Stimulated activated CD8-positive, alpha-beta memory T cell treated with anti-CD3 and anti-CD28 coated beads, Interleukin-15, amount 100 ng/mL, for 1 hour (primary cell): ENCODE data around the gene MANEAL.

Source experiments
- DNase-seq: peaks from one replicate; pipeline ENCODE4 v3.0.0-alpha.2; 2020; ENCODE audit warnings: low read depth

MANEAL gene

GRCh38 chr1:37792943-37793686 lies 532 bp upstream of the MANEAL start:
- DNase-seq = no peak

GRCh38 chr1:37794372-37795339 lies 1.0 kb downstream of the MANEAL start:
- no peak for DNase-seq

GRCh38 chr1:37795340-37796125 lies 1.9 kb downstream of the MANEAL start:
- DNase-seq = no peak

- DNase-seq = no peak
These were observed 4.2 kb downstream of the MANEAL start for GRCh38 chr1:37797750-37798345.

DNA sequence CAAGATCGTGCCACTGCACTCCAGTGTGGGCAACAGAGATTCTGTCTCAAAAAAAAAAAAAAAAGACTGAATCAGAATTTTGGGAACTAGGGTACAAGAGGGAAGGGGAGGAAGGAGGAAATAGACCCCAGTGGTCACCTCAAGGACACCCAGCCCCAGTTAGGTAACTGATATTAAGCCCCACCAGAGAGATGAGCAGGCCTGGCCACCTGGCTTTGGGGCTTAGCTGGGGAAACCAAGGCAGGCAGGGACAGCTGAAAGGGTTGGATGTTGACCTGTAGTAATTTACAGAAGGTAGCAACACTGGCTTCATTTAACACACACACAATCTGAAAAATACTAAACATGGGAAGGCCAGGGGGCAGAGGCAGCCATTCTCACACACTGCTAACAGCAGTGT lies 8.8 kb downstream of the MANEAL start:
- no peak for DNase-seq

DNA sequence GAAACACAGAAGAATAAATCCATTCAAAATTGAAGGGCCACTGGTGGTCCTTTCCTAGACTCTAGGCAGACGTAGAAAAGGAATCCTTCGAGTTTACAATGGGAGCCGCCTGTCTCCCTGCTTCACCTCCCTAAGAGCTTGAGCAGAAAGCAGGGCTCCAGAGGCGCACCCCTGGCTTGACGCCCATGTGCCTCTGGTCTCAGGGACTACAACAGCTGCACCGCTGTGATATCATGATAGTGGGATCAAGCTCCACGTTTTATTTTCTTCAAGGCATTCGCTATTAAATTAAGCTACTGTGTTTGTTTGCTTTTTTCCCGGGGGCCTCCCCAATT lies 13.5 kb downstream of the MANEAL start:
- DNase-seq = no peak

GRCh38 chr1:37807555-37808368 lies 14.1 kb downstream of the MANEAL start, which contains the start of the genes C1orf122 and YRDC:
Gene C1orf122, plus strand, starts transcription at chr1:37807790. Its CDS starts 615 bp downstream, at chr1:37808405.
Gene YRDC, minus strand, starts transcription at chr1:37808208. Its CDS starts 28 bp downstream, at chr1:37808180.
- peak; percentile 88 for DNase-seq

DNA sequence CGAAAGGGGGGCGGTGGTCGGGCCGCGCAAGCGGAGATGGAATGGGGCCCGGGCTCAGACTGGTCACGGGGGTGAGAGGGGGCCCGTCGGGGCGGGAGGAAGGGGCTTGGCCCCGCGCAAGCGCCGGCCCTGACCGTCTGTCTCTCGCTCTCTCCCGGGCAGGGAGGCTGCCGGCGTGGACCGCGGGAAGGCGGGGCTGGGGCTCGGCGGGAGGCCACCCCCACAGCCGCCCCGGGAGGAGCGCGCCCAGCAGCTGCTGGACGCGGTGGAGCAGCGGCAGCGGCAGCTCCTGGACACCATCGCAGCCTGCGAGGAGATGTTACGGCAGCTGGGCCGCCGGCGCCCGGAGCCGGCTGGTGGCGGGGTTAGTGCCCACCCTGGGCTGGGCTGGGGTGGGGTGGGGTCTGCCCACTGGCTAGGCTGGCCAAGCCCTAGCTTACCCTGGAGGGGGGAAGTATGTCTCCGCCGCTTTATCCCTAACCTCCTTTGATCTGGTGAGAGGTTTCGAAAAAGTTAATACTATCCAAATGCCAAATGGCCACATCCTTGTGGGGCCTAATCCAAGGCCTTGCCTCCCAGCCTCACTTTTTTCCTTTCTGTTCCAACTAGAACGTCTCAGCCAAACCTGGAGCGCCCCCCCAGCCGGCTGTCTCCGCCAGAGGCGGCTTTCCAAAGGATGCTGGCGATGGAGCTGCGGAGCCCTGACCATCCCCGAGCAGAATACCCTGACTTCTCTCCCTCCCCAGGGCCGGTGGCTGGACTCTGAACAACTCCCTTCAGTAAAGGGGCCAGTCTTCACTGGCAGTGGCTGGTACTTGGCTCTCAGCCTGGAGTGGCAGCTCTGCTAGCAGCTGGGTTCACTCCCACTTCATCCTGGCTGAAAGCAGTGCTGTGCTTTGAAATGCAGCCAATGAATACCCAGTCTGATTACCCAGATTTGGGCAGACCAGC lies 15.0 kb downstream of the MANEAL start:
- DNase-seq = peak; percentile 12

DNA sequence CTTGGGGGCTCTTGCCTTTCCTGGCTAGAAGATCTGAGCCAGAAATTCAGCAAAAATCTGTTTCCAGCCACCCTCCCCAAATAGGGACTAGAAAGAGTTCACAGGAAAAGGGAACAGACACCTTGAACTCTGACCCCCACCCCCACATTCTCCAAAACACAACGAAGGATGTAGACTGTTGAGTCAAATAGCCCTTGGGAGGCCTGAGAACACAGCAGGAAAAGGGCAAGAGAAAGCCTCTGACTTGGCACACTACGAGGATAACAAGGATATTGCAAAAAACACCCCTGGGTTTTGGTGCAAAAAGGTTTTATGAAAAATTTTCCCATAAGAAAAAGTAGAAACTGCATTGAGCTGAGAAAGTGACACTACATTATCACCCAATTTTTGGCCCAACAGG lies 16.3 kb downstream of the MANEAL start:
- DNase-seq = no peak

- DNase-seq = peak; percentile 23
These were observed 17.5 kb downstream of the MANEAL start for GRCh38 chr1:37811027-37811655.

DNA sequence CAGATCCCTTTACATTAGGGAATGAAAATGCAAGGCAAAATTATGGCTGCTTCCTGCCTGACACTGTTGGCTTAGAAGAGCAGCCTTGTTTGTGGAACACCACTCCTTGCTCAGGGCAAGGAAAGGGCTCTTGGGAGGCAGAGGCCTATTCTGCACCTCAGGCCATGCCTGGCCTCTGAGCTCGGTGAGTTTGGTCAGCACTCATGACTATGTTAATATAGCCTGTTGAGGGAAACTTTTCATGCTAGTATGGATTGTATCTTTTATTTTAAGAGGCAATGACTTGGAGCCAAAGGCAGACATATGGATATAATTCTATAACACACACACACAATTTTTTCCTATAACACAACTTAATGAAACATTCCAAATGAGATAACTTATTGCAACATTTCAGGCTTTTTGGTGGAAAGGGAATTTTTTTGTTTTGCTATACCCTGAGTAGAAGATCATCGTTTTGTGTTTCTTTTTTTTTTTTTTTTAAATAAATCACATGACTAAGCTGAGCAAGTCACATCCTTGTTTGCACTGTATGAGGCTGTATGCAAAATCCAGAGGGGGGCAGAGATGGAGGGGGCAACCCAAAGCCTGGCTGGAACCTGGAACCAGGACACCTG lies 20.0 kb downstream of the MANEAL start:
- DNase-seq = no peak

DNA sequence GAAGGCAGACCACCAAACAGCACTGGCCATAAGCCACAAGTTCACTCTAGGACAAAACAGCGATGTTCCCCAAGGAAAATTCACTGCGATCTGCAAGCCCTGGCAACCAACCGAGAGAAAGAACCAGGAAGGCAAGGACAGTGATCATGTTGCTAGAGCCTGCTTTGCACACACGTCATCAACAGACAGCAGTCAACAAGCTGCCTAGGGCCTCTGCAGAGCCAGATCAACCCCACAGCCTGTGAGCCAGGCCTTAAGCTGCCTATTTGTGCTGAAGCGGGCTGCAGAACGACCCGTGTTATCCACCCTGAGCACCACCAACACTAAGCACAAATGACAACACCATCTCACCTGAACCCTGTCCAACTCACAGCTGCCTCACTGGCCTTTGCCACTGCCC lies 20.6 kb downstream of the MANEAL start:
- no peak for DNase-seq

GRCh38 chr1:37817481-37817880 lies 23.8 kb downstream of the MANEAL start:
- DNase-seq = no peak

DNA sequence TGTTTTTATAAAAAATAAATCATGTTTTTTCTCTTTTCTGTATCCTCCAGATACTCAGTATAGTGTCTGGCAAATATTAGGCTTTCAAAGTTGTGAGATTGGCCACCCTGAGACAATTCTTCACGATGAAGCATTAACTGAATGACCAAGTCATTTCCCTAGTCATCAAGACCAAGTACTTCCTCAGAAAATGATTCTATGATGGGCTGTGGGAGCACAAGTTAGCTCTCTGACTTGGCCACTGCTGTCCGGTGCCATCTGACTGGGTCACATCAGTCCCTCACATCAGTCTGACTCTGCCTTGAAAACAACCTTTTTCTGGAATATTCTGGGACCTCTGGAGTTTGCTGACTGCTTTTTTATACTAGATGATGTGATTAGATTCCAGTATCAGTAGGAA lies 27.8 kb downstream of the MANEAL start:
- DNase-seq = no peak

DNA sequence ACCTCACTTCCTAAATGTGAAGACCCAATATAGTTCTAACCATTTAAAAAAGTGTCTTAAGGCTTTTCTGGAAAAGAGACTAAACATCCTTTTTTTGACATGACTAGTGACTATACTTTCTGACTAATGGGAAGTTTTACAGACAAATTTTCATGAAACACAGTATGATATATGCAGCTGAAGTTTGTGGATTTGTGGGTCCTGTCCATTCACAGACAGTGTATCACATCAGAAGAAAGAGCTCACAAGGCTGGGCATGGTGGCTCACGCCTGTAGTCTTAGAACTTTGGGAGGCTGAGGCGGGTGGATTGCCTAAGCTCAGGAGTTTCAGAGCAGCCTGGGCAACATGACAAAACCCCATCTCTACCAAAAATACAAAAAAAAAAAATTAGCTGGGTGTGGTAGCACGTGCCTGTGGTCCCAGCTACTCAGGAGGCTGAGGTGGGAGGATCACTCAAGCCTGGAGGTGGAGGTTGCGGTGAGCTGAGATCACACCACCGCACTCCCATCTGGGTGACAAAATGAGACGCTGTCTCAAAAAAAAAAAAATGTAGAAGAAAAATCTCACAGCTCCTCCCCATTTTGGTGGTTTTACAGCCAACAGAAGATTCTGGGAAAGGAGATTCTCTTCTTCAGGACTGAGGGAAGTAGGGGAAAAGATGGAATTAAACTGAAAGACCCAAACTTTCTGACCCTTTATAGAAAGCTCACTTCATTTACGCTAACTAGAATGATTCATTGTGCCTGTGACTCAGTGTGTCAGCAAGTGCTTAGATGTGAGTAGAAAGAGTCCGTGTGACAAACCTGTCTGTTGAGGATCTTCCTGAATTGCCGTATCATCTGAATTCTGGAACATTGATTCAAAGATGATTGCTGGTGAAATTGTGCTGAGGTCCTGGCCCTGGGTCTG lies 29.5 kb downstream of the MANEAL start:
- DNase-seq = no peak

DNA sequence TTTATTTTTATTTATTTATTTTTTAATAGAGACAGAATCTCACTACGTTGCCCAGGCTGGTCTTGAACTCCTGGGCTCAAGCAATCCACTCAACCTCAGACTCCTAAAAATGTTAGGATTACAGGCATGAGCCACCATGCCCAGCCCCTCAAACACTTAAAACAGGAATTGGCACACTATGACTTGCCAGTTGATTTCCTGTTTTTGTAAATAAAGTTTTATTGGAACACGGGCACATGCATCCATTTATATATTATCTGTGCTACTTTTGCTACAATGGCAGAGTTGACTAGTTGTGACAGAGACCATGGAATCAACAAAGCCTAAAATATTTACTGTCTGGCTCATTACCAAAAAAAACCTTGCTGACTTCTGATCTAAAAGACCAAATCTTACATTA lies 30.4 kb downstream of the MANEAL start:
- DNase-seq = no peak

DNA sequence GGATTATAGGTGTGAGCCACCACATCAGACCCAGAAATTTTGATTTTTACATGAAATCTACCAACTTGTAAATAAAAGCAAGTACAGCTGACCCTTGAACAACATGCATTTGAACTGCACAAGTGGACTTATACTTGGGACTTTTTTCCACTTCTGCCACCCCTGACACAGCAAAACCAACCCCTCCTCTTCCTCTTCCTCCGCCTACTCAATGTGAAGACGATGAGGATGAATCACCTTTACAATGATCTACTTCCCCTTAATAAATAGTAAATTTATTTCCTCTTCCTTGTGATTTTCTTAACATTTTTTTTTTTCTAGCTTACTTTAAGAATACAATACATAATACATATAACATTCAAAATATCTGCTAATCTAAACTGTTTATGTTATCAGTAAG lies 31.9 kb downstream of the MANEAL start:
- DNase-seq = no peak
